GM18907 (cell line): ENCODE results near the gene SH2B2.

Experiments used
- ATAC-seq: cut with Tn5 transposase; IDR thresholded peaks from one replicate; pipeline ENCODE4 v1.9.1; 2021; ENCODE audit warnings: mild to moderate bottlenecking, moderate library complexity; ENCODE audit not compliant: unreplicated experiment

The SH2B2 gene

DNA sequence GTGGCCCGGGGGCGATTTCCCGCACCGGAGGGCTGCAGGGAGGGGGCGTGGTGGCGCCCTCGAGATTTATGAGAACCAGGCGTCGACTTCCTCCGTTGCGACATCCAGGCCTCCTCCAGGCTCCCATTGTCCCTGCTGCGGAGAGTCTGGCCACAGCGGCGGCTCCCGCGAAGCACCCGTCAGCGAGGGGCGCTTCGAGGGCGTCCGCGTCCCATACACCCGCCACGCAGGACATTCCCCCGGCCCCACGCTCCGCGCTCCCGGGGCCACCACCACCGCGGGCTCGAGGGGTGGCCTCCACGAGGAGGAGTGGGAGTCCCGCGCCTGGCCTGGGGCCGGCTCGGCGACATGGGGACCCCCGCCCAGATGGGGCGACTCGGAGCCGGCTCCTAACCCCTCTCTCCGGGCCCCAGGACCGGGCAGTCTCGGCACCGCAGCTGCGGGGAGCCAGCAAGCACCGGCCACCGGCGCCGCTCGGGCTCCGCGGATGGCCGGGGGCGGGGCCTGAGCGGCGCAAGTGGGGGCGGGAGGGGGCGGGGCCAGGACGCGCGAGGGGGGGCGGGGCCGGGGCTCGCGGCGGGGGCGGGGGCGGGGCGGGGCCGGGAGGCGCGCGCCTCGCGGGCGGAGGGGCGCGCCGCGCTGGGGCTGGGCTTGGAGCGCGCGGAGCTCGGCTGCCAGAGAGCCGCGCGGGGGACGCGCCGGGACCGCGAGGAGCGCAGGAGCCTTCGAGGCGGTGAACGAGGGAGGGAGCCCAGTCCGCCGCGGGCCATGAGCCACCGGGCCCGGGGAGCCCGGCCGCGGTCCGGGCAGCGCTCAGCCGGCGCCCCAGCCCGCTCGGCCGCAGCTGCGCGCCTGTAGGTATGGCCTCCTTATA lies at the start of gene SH2B2:
Gene SH2B2 (plus strand): TSS at position 632 of the 874 bp plus-strand sequence. CDS start 13,683 bp downstream, outside the sequence.
- no peak for ATAC-seq

DNA sequence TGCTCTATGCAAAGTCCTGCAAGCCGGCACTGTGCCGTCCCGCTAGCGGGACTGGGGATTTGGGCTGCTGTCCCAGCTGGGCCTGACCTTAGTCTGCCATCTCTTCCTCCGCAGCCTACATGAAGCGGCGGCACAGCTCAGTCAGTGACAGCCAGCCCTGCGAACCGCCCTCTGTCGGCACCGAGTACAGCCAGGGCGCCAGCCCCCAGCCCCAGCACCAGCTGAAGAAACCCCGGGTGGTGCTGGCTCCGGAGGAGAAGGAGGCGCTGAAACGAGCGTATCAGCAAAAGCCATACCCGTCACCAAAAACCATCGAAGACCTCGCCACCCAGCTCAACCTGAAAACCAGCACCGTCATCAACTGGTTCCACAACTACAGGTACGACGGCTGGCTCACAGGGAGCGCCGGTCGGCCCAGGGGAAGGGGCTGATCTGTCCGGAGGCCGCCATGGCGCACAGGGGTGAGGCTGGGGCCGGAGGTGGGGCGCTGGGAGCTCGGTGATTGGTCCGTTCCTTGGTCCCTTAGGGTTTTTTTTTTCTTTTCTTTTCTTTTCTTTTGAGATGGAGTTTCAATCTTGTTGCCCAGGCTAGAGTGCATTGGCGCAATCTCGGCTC lies 47.4 kb upstream of the SH2B2 start:
- no peak for ATAC-seq

DNA sequence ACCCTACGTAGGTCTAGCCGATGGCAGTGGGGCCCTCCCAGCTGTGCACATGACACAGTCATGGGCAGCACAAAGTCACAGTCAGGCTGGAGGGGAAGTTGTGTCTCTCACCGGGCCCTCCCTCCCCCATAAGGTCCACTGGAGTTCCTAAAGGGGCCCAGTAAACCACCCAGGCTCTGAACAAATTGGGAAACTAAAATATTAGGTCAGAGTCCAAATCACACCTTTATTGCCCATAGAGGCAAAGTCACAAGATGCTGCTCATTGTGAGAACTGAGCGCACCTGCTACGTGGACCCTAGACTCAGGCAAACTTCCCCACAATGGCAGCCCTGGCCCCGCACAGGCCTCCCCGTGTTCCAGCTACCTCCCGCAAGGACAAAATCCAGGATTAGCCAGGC lies 45.2 kb upstream of the SH2B2 start:
- ATAC-seq: no peak

DNA sequence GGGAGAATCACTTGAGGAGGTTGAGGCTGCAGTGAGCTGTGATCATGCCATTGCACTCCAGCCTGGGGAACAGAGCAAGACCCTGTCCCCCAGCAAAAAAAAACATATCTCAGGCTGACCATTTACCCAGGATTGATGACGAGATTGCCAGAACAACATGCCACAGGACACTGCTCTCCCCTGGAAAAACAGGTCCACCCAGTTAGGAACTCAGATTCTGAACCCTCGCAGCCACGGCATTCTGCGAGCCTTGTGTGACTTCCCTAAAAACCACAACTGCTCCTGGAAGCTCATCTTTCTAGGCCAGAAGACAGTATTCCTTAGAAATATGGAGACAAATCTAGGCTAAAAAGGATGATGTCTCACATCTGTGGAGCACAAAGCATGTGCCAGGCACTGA lies 42.1 kb upstream of the SH2B2 start:
- no peak for ATAC-seq

DNA sequence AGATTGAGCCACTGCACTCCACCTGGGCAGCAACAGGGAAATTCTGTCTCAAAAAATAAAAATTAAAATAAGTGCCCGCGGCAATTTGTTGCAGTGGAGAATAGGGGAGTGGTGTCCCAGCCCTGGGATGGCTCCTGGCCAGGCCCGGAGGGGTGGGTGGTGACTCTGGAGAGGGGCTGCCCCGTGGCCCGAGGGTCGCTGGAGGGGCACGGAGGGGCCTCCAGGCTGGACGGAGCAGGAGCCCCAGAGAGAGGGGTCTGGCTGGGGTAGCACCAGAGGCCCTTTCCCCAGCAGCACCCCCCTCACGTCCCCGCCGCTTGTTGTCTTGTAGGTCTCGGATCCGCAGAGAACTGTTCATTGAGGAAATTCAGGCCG lies 38.6 kb upstream of the SH2B2 start:
- ATAC-seq: no peak

DNA sequence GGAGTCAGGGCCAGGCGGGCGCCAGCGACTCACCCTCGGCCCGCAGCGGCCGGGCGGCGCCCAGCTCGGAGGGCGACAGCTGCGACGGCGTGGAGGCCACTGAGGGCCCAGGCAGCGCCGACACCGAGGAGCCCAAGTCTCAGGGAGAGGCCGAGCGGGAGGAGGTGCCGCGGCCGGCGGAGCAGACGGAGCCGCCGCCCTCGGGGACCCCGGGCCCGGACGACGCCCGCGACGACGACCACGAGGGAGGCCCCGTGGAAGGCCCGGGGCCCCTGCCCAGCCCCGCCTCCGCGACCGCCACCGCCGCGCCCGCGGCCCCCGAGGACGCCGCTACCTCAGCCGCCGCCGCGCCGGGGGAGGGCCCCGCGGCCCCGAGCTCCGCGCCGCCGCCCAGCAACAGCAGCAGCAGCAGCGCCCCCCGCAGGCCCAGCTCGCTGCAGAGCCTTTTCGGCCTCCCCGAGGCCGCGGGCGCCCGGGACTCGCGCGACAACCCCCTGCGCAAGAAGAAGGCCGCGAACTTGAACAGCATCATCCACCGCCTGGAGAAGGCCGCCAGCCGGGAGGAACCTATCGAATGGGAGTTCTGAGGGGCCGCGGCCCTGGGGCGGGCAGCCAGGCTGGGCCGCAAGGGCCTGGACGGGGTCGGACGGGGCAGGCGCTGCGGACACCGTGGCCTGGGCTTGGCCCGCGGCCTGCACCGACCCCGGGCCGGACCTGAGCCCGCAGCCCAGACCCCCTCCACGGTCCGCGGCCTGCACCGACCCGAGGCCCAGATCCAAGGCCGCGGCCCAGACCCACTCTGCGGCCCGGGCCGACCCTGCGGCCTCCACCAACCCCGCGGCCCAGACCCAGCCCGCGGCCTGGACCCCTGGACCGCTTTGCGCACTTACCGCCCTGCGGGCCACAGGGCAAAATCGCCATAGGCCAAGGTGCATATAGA lies 37.9 kb upstream of the SH2B2 start:
- no peak for ATAC-seq

DNA sequence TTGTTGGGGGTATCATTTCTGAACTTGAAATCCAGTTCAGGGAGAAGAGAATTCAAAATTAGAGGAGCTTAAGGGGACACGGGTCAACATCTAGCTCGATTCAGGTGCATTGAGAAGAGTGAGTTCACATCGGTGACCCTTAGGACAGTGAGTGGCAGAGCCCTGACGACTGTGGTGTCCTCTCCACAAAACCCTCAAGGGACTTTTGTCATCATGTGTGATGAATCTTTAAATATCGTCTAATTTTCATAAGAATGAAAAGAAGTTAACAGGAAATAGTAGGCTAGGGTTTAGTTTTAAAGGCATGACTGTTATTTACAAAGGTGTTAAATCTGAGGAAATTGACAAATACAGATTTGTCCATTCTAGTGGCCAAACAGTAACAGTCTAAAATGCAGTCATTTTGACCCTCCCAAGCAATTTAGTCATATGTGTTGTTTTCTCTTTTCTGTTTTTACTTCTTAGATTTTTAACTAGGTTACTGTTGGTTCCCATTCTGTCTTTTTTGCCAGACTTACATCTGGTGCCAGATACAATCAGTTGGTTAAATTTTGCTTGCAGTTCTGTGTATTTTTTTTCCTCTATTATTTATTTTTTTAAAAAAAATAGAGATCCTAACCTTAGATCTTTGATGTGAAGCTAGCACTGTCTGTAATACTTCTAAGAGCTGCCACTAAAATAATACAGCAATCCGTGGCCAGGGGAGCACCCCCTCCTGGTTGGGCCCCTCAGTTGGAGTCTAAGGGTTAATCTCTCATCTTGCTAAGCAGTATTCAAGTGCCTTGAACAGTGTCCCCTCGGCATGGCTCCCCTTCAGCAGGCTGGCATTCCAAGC lies 34.9 kb upstream of the SH2B2 start:
- ATAC-seq: no peak

DNA sequence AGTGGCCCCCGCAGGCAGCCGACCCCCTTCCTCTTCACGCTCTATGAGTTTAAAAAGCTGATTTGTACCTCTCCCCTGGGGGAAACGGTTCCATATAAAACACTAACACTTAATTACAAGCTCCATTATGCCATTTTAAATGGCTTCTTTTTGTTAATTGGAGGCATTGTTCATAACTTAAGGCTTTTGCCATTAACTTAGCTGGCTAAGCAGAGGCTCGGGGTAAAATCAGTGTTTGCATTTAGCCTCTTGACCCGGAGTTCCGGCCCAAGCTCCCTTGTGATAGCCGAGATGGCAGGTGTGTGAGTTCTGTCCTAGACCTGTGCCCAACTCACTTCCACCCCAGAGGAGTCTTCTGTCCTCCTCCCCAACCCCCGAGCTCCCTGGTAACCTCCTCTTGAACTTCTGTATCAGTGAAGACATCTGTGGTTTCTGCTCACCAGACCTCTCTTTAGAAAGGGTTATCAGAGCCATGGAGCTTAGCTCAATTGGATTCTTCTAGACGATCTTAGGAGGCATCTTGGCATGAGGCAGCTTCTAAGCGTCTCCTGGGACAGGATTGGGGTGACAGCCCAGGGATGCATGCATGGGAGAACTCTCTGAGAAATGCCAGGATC lies 34.2 kb upstream of the SH2B2 start:
- no peak for ATAC-seq

DNA sequence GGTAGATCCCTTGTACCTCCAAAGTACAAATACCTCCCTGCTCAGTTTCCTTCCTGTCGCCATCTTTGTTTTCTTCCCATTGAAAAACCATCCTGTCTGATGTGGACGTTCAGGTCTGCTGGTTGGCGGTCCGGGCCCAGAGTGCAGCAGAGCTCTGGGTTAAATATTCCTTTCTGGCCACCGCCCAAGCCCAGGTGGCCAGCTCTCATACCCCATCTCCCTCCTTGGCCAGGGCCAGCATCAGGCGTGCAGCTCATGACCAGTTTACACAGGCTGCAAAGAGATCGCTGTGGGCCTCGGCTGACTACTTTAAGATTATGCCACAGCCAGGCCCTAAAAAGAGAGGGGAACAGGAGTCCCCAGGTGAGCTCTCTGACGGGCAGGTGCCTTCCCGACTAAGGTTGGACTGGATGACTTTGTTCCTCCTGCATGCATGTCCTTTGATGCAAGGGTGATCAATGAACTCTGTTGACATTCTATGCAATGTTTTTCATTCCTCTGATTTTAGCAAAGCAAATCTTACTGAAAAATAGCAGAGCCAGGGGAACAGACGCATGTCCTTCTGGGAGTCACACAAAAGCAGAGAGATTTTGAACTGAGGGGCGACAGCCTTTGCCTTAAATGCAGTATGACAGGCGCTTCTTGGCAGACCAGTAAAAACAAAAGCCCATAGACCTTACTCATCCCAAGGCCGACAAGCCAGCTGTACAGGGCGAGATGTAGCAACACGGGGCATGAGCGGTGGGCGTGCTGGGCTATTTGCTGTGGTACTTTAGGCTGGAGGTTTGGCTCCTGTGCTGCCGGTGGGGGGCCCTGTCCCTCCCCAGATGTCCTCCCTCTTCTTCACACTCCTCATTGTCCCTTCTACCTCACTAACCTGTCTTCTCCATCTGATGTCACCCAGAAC lies 33.3 kb upstream of the SH2B2 start:
- no peak for ATAC-seq

DNA sequence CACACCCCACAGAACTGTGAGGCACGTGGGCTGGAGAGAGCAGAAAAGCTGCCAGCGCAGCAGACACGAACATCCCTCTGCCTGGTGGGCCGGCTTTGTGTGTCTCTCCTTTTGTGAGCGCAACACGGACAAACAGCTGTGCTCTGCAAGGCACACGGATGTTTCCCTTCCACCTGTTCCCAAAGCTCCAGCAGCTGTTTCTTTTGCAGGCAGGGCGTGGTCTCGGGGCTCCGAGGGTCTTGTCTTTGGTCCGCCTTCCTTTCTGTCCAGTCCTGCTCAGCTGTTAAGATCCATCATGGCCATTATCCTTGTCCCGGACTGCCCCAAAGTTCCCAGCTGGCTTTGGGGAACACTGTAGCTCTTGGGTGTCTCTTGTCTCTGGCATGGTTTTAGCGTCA lies 32.7 kb upstream of the SH2B2 start:
- no peak for ATAC-seq

DNA sequence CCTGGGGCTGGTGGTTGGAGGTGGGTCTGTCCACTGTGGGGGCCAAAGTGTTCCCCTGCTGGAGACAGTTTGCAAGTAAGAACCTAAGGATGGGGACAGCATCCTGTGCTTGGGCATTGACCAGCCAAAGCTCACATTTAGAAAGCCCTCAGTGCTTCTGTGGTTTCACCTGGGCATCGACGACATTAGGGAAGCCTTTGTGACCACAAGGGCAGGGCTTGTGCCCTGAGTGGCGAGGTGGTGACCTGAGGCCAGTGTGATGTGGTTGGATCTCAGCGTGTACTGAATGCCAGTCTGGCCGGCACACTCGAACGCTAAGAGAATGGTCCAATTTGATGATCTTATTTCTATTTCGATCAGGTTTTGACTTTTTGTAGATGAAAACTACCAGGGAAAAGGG lies 32.1 kb upstream of the SH2B2 start:
- ATAC-seq: no peak

DNA sequence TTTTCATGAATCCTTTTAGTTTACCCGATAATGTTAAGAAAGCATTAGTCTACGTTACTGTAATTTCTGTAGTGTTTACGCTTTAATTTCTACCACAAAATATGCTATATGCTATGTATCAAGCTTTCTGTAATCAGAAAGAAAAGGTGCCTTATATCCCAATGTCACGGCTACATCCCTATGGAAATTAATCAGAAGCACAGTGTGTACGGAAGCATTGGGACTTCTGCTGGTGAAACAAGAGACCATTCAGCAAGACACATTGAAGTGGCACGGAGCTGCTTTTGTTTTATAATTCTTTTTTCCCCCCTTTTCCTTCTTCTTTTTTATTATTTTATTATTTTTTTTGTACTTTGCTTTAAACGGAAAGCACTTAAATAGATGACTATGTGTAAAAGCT lies 31.2 kb upstream of the SH2B2 start:
- ATAC-seq: no peak

DNA sequence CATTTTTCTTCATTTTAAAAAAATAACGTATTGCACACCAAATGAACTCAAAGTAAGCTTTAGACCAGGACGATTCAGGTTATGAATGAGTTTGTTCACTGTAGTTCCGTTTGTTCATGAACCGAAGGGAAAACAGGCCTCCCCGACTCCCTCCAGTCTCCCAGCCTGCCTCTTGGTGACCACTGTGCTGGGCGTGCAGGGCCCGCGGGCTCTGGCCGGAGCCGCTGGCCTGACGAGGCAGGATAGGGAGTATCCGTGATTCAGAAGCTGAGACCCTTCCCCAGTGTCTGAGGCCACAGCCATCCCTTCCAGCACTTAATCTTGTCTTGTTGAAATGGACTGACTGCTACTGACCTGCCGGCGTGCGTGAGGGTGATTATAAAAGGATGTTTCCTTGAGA lies 30.8 kb upstream of the SH2B2 start:
- ATAC-seq: no peak

DNA sequence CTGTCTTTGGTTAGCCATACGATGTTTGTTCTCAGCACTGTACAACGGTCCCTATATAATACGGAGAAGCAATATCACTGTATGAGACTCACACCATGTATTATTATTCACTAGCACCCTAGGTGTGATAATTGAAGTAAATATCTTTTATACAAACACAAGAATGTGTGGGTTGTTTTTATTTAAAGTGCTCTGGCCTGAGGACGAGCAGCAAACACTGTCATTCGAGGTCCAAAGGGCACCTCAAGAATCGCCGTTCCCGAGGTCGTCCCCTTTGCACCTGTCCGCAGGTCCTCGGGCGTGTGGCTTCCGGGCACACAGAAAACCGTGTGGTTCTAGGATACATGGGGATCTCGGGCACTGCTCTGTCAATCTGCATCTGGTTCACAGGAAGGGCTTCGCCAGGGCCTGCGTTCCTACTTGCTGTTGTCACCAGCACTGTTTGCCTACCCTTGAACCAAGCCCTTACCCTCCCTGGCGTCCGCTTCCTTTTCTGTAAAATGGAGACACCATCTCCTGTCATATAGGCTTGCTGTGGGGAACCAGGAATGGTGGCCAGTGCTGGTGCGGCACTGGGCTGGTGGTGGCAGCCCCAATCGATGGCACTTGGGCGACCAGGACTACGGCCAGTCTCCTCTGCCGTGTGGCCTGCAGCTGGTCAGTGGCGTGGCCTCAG lies 28.5 kb upstream of the SH2B2 start:
- no peak for ATAC-seq

DNA sequence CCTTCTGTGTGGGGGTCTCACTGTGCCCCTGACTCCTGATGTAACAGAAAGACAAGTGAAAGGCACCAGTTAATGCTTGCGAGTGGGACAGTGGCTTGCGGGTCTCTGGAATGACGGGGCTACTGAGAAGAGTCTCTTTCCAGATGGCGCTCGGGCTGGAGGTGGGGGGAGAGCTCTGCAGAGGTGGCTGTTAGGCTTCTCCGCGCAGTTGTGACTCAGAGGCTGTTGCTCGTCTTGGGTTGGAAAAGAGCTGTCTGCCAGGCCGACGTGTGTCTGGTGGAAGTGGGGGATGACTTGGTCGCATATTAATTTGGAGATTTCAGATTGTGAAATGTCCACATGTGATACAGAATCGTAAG lies 27.9 kb upstream of the SH2B2 start:
- ATAC-seq: no peak

DNA sequence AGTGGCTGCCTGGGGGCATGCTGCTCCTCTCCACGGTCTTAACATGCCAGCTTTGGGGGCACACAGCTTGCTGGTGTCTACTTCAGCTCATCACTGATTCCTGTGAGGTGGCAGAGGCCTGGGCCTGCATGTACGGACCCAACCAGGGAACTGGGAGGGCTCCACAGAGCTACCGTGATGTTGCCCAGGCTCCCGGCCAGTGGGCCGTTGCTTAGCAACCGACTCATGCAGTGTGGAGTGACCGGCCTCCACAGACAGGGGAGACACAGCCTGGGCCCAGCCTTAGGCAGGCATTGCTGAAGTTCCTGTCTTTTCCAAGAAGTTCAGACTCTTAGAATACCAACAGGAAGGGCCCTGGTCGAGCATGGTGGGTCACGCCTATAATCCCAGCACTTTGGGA lies 25.8 kb upstream of the SH2B2 start:
- ATAC-seq: no peak

DNA sequence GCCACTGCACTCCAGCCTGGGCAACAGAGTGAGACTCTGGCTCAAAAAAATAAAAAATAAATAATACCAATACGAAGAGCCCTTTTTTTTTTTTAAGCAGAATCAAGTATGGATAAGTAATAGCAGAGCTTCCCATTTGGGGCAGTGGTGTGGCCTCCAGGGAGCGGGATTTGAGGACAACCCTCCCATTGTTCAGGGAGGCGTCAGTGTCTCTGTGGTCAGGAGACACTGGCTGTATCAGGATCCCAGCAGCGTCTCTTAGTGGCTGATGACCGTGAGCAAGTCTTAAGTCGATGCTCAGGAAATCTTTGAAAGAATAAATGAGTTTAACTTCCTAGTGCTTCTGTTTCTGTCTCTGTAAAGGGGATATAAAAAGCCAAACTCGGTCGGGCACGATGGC lies 25.2 kb upstream of the SH2B2 start:
- no peak for ATAC-seq

DNA sequence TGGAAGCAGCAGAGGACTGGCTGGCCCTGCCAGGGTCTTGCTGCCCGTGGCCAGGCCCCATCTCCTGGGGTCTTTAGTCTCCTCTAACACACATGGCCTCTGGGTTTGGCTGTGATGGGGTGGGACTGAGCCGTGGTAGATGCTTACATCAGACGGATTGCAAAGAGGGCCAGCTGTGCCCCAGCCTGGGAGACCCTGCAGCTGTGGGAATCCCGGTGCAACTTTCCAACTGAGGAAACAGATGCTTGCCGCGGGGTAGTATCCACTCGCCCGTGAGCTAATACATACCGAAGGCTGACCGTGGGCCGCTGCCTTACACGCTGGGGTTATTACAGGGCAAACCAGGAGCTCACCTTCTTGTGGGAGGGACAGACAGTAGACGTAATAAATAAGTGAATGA lies 24.1 kb upstream of the SH2B2 start:
- ATAC-seq: no peak
